CD4-positive, CD25-positive, alpha-beta regulatory T cell (primary cell): Measurements from ENCODE around the gene ACKR3. TPM values are rescaled to one million over a fixed set of nuclear protein-coding genes. Genes with fewer than 3 reads are reported as not detected.

ENCODE experiments used
- ATAC-seq, 2 donors: fragments of 150-1000 bp; cut with Tn5 transposase; one replicate each; pipeline ENCODE4 v1.10.0; 2021; ENCODE audit warnings: low read depth in 2 of 2, moderate number of reproducible peaks in 2 of 2, moderate library complexity in 1 of 2
- DNase-seq, 3 donors: peaks; one replicate each; pipeline versions ENCODE4 v3.0.0 to v3.0.0-alpha.2; 2012 to 2022; ENCODE audit warnings: mixed read lengths in 1 of 3
- H3K27ac ChIP-seq: one replicate; pipeline ENCODE4 v1.7.0; 2013; ENCODE audit warnings: mild to moderate bottlenecking, low read length; ENCODE audit not compliant: insufficient read depth, poor library complexity, severe bottlenecking
- H3K27me3 ChIP-seq: one replicate; pipeline ENCODE4 v1.7.0; 2013; ENCODE audit warnings: low read length; ENCODE audit not compliant: control insufficient read depth, insufficient read depth
- H3K36me3 ChIP-seq: one replicate; pipeline ENCODE4 v1.7.0; 2013; ENCODE audit warnings: mild to moderate bottlenecking, low read length, moderate library complexity; ENCODE audit not compliant: control insufficient read depth, insufficient read depth
- H3K4me1 ChIP-seq: 2 replicates; pipeline ENCODE4 v1.7.0; 2013; ENCODE audit warnings: mild to moderate bottlenecking, low read length; ENCODE audit not compliant: insufficient read depth, control insufficient read depth, poor library complexity, severe bottlenecking
- H3K4me3 ChIP-seq: one replicate; pipeline ENCODE4 v1.7.0; 2013; ENCODE audit warnings: low read depth, mild to moderate bottlenecking, low read length, moderate library complexity
- H3K9me3 ChIP-seq, 2 experiments: 1 replicate in 1 of 2; 2 replicates in 1 of 2; pipeline ENCODE4 v1.7.0; 2013; ENCODE audit warnings: low read length in 2 of 2, mild to moderate bottlenecking in 1 of 2, moderate library complexity in 1 of 2; ENCODE audit not compliant: control insufficient read depth in 2 of 2
- H3K27ac Mint-ChIP-seq, 3 donors: one replicate each; pipeline ENCODE4 v1.8.0; 2020 to 2022; ENCODE audit warnings: mild to moderate bottlenecking in 3 of 3, mixed read lengths in 3 of 3, moderate library complexity in 2 of 3
- H3K27me3 Mint-ChIP-seq: one replicate; pipeline ENCODE4 v1.8.0; 2022; ENCODE audit warnings: mild to moderate bottlenecking, mixed read lengths
- H3K36me3 Mint-ChIP-seq: one replicate; pipeline ENCODE4 v1.8.0; 2020; ENCODE audit warnings: mixed read lengths
- H3K4me1 Mint-ChIP-seq, 4 donors: one replicate each; pipeline ENCODE4 v1.8.0; 2020 to 2022; ENCODE audit warnings: mixed read lengths in 4 of 4, mild to moderate bottlenecking in 1 of 4
- H3K4me3 Mint-ChIP-seq, 4 donors: one replicate each; pipeline ENCODE4 v1.8.0; 2020 to 2022; ENCODE audit warnings: mild to moderate bottlenecking in 4 of 4, mixed read lengths in 4 of 4, moderate library complexity in 3 of 4
- H3K9me3 Mint-ChIP-seq, 7 donors: one replicate each; pipeline ENCODE4 v1.8.0; 2020 to 2022; ENCODE audit warnings: mixed read lengths in 7 of 7, mild to moderate bottlenecking in 3 of 7, moderate library complexity in 2 of 7
- polyA plus RNA-seq, 4 donors: library from polyadenylated mRNA; unstranded; fragments of 300-500 nt; fragmentation: Illumina TruSeq; gene quantifications; one replicate each; pipeline ENCODE4 v1.2.3, GENCODE V29; 2021
- total RNA-seq: library from RNA; stranded (reverse); gene quantifications from one replicate; pipeline ENCODE4 v1.2.3, GENCODE V29; 2022

ACKR3 gene
- total and polyA plus RNA-seq, 5 donors from 2014 or later = 3.0 to 7.9 (median 4.7) TPM

DNA sequence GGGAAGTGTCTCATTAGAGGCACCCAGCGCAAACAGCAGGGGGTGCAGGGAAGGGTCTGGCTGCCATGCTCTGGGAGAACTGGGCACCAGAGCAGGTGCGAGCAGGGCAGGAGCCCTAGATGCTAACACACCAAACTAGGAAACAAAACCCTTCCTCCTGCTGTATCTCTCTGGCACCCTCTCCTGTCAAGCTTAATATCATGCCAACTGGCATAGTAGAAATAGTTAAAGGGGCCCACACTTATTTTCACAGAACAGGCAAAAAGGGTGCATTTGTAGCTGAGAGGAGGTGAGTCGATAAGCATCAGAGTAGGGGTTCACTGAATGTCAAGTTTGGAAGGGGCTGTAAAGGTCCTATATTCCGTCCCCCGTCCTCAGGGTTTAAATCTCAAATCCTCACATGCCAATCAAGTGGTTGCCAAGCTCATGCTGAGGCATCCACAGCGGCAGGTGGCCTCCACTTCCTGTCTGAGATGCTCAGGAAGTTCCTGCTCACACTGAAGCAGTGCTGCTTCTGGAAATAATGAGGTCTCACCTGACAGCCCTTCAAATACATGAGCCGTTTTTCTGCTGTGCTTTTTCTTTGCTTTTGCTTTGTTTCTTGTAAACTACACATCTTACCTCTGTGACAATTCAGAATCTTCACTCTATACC lies 14.9 kb upstream of the ACKR3 start:
- peak overlapping the region; percentile 16 to 63 (median 42) for H3K4me3 Mint-ChIP-seq
- H3K4me3 ChIP-seq = peak overlapping the region; percentile 49

DNA sequence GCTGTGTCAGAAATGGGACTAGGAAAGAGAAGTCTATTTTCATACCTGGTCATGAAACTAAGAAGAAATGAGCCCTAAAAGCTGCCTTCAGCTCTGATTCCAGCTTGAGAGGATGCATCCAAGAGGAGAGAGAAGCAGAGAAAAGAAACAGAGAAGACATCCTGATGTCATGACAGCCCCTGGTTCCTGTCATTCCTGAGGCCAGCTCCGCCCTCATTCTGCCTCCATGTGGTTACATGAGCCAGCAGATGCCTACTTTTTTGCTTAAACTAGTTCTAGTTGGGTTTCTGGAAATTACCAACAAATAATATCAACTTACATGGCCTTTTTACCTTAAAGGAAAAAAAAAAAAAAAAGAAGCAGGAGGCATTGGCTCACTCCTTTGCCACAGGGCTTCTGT lies 14.1 kb upstream of the ACKR3 start:
- Histone ChIP-seq H3K36me3 (peaks cover 2% of the 10 kb centered on the region), H3K4me1 (peaks cover 56% of the 10 kb centered on the region), H3K4me3 (peak overlapping the region; percentile 49), H3K9me3 (peaks cover 6 to 15% of the 10 kb centered on the region in 2 experiments), H3K27me3 (no peaks in the 10 kb centered on the region), H3K27ac (peak overlapping the region; percentile 2)
- ATAC-seq (no peak), DNase-seq (no peak)
- Mint-ChIP-seq H3K4me1 (peaks cover 25 to 97% (median 67%) of the 10 kb centered on the region in 4 donors), H3K9me3 (peaks cover 0 to 14% (median 2%) of the 10 kb centered on the region in 7 donors), H3K27me3 (peaks cover 4% of the 10 kb centered on the region), H3K4me3 (peak overlapping the region; percentile 17 to 63 (median 46)), H3K36me3 (peaks cover 30% of the 10 kb centered on the region), H3K27ac (peak overlapping the region; percentile 48 to 98 (median 91))

More for the DNA sequence above, 14.9 kb upstream of the ACKR3 start:
- peaks cover 6 to 15% of the 10 kb centered on the region in 2 experiments for H3K9me3 ChIP-seq
- H3K27me3 ChIP-seq = no peaks in the 10 kb centered on the region
- Mint-ChIP-seq H3K36me3 (peaks cover 35% of the 10 kb centered on the region), H3K27ac (peak overlapping the region; percentile 48 to 98 (median 91)), H3K9me3 (peaks cover 0 to 14% (median 2%) of the 10 kb centered on the region in 7 donors), H3K27me3 (peaks cover 4% of the 10 kb centered on the region), H3K4me1 (peaks cover 22 to 98% (median 70%) of the 10 kb centered on the region in 4 donors)
- H3K36me3 ChIP-seq = peaks cover 2% of the 10 kb centered on the region
- peaks cover 62% of the 10 kb centered on the region for H3K4me1 ChIP-seq
- DNase-seq (peak in 2 of 3 donors; percentile 21 to 77), ATAC-seq (peak; percentile 67 to 80)
- peak overlapping the region; percentile 2 for H3K27ac ChIP-seq

DNA sequence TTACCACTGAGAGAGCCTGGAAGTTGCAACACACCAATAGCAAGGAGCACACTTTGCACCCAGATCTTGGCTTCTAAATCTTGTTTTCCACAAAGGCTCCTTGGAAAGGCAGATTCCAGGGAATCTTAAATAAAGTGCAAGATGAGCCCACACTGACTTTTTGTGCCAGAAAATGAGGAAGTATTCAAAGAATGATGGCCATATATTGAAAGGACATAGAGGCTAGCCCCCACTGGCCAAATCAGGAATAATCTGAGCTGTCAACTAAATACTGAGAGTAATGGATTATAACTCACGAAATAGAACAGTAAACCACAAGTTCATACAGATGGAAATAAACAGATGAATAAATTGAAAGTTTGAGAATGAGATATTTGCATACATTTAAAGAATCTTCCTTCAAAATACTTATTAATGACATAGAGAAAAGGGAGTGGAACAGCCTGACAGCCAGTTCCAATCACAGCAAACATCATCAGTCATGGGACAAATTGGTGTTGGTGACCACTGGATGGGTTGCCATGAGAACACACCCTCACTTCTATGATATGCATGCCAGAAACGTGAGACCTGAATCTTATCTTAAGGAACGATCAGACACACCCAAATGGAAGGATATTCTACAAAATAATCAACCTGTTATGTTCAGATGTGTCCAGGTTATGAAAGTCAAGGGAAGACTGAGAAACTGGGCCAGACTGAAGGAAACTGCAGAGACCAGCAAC lies 12.2 kb upstream of the ACKR3 start:
- Mint-ChIP-seq H3K9me3 (peaks cover 0 to 14% (median 2%) of the 10 kb centered on the region in 7 donors), H3K4me1 (peaks cover 32 to 81% (median 53%) of the 10 kb centered on the region in 4 donors), H3K27ac (peak overlapping the region; percentile 37 to 79 (median 66)), H3K36me3 (peaks cover 37% of the 10 kb centered on the region), H3K27me3 (peaks cover 4% of the 10 kb centered on the region), H3K4me3 (no peak overlapping the region)
- Histone ChIP-seq H3K36me3 (peaks cover 17% of the 10 kb centered on the region), H3K4me1 (peaks cover 36% of the 10 kb centered on the region), H3K4me3 (no peak overlapping the region), H3K9me3 (peaks cover 6 to 15% of the 10 kb centered on the region in 2 experiments), H3K27ac (no peak overlapping the region), H3K27me3 (no peaks in the 10 kb centered on the region)
- no peak for ATAC-seq
- no peak for DNase-seq

DNA sequence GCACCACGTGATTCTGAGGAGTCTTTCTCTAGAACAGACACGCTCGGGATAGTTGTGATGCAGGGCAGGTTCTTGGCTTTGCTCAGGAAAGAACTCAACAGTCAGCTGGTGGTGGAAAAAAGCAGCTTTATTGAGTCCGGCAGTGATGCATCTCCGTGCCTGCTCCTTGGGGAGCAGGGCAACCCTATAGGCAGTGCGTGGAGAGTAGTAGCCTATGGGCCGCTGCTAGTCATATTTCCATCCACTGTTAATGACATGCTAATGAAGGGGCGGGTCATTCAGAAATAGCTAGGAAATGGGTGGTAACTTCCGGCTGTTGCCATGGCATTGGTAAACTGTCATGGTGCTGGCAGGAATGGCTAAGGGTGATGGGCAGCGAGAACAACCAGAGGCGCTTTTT lies 11.6 kb upstream of the ACKR3 start:
- H3K27ac Mint-ChIP-seq = peak overlapping the region; percentile 37 to 66 (median 44)

DNA sequence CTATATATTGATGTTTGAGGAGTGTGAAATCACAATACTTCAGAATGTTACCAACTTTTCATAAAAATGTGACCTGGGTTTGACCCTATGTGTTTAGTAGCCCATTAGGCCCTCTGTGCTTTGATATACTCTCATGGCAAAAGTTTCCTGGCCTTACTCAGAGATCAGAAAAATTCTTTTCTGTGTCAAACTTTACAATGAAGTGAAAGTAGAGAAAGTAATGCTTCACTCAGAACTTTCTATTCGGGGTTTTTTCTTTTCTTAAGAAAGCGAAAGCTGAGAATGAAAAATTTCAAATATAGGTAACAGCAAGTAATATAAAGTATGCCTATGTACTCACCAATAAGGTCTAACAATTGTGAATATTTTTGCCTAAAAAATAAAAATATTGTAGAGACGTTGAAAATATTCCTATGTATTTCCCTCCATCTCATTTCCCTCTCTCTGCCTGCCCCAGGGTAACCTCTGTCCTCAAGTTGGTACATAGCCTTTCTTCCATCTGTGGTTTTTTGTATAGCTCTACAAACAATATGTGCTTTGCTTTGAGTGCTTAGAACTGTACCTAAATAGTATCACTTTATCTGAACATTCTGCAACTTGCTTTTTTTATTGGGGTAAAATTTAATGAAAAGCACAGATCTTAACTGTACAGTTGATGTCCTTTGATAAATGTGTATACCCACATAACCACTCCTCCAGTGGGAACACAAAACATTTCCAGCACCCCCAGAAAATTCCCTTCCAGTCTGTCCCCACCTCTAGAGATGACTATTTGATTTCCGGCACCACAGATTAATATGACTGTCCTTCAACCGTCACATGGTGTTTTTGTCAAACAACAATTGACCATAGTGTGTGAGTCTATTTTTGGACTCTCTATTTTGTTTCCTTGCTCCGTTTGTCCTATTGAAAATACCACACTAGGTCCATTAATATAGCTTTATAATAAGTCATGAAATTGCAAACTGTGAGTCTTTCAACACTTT lies 10.3 kb upstream of the ACKR3 start:
- Mint-ChIP-seq H3K9me3 (peaks cover 0 to 9% (median 0%) of the 10 kb centered on the region in 7 donors), H3K27me3 (peaks cover 4% of the 10 kb centered on the region), H3K4me1 (peaks cover 28 to 62% (median 45%) of the 10 kb centered on the region in 4 donors), H3K27ac (peak overlapping the region; percentile 38 to 88 (median 41)), H3K4me3 (peak overlapping the region in 3 of 4 donors; percentile 24 to 57 (median 54)), H3K36me3 (peaks cover 38% of the 10 kb centered on the region)
- Histone ChIP-seq H3K27me3 (no peaks in the 10 kb centered on the region), H3K9me3 (peaks cover 4 to 6% of the 10 kb centered on the region in 2 experiments), H3K4me3 (peak overlapping the region; percentile 16), H3K4me1 (peaks cover 28% of the 10 kb centered on the region), H3K27ac (no peak overlapping the region), H3K36me3 (peaks cover 29% of the 10 kb centered on the region)
- ATAC-seq (no peak), DNase-seq (no peak)

More for the DNA sequence above, 11.6 kb upstream of the ACKR3 start:
- Mint-ChIP-seq H3K4me1 (peaks cover 32 to 75% (median 50%) of the 10 kb centered on the region in 4 donors), H3K9me3 (peaks cover 0 to 14% (median 2%) of the 10 kb centered on the region in 7 donors), H3K27me3 (peaks cover 4% of the 10 kb centered on the region), H3K4me3 (peak overlapping the region in 1 of 4 donors; percentile 72), H3K36me3 (peaks cover 39% of the 10 kb centered on the region)
- H3K36me3 ChIP-seq = peaks cover 23% of the 10 kb centered on the region
- no peak overlapping the region for H3K4me3 ChIP-seq
- peaks cover 6 to 15% of the 10 kb centered on the region in 2 experiments for H3K9me3 ChIP-seq
- no peak overlapping the region for H3K27ac ChIP-seq
- H3K27me3 ChIP-seq = no peaks in the 10 kb centered on the region
- ATAC-seq (no peak), DNase-seq (no peak)
- peaks cover 30% of the 10 kb centered on the region for H3K4me1 ChIP-seq

DNA sequence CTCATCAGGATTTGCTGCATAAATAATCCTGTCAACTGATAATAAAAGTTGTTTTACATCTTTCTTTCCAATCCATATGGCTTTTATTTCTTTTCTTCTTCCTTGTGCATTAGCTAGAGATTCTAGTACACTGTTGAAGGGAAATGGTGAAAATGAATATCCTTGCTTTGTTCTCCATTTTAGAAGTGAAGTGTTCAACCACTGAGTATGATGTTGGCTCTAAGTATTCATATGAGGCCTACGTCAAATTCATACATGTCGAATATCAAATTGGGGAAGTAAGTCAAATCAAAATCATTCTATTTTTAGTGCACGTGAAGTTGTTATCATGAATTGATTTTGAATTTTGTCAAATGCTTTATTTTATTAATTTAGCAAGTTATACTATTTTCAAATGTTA lies 7.8 kb upstream of the ACKR3 start:
- Mint-ChIP-seq H3K4me3 (no peak overlapping the region), H3K27ac (no peak overlapping the region), H3K36me3 (peaks cover 44% of the 10 kb centered on the region), H3K4me1 (peaks cover 24 to 44% (median 32%) of the 10 kb centered on the region in 4 donors), H3K27me3 (no peaks in the 10 kb centered on the region), H3K9me3 (no peaks in the 10 kb centered on the region)
- Histone ChIP-seq H3K36me3 (peaks cover 38% of the 10 kb centered on the region), H3K9me3 (no peaks in the 10 kb centered on the region), H3K27ac (no peak overlapping the region), H3K27me3 (no peaks in the 10 kb centered on the region), H3K4me3 (no peak overlapping the region), H3K4me1 (peaks cover 17% of the 10 kb centered on the region)
- DNase-seq (no peak), ATAC-seq (no peak)

DNA sequence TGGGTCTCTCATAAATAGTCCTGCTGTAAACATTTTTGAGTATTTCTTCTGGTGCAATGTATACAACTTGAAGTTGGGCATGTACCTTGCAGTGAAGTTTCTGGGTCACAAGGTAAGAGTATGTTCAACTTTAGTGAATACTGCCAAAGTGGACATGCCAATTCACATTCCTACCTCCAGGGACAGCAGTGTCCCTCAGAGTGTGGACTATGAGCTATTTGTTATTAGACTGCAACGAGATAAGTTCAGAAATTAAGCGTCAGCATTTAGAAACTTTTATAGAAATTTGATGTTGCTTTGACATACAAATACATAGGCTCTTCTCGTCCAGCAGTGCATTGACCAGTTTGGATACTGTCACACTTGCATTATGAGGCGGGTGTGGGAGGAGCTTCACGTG lies 7.2 kb upstream of the ACKR3 start:
- Histone ChIP-seq H3K9me3 (no peaks in the 10 kb centered on the region), H3K27me3 (no peaks in the 10 kb centered on the region), H3K27ac (no peak overlapping the region), H3K4me3 (no peak overlapping the region), H3K4me1 (peaks cover 17% of the 10 kb centered on the region), H3K36me3 (peaks cover 38% of the 10 kb centered on the region)
- H3K9me3 Mint-ChIP-seq = no peaks in the 10 kb centered on the region
- DNase-seq (no peak), ATAC-seq (no peak)
- H3K27ac Mint-ChIP-seq = no peak overlapping the region
- no peak overlapping the region for H3K4me3 Mint-ChIP-seq
- H3K27me3 Mint-ChIP-seq = no peaks in the 10 kb centered on the region
- peaks cover 44% of the 10 kb centered on the region for H3K36me3 Mint-ChIP-seq
- H3K4me1 Mint-ChIP-seq = peaks cover 22 to 43% (median 31%) of the 10 kb centered on the region in 4 donors
